K562 (cell line): Measurements from ENCODE around the gene PSMB8. TPM values are rescaled to one million over a fixed set of nuclear protein-coding genes. Genes with fewer than 3 reads are reported as not detected.
A peak's percentile ranks its signal among the peaks of the same experiment; 100 is the strongest.

Source experiments
- BHLHE40 ChIP-seq: IDR thresholded peaks from 2 replicates; pipeline ENCODE4 v1.6.1; 2011; ENCODE audit warnings: low read length, improper control_type of control experiment
- CBX3 ChIP-seq, 2 experiments: IDR thresholded peaks; 1 replicate in 1 of 2; 2 replicates in 1 of 2; pipeline ENCODE4 v1.6.1; 2012; ENCODE audit warnings: inconsistent platforms in 2 of 2, low read length in 2 of 2, borderline replicate concordance in 1 of 2, control low read depth in 1 of 2
- DDX20 ChIP-seq: fragments of 450-650 bp; IDR thresholded peaks from 2 replicates; pipeline ENCODE4 v1.6.1; 2016; ENCODE audit warnings: missing genetic modification characterization, low read depth, mild to moderate bottlenecking, missing compliant biosample characterization, moderate library complexity
- E2F5 ChIP-seq: sonication (generic); formaldehyde crosslinking; IDR thresholded peaks from 2 replicates; pipeline ENCODE4 v1.8.0; 2022; ENCODE audit warnings: mild to moderate bottlenecking, missing genetic modification reagents
- EP300 ChIP-seq: IDR thresholded peaks from 2 replicates; pipeline ENCODE4 v1.6.1; 2012; ENCODE audit warnings: low read length, improper control_type of control experiment
- ETV6 ChIP-seq, 3 experiments: fragments of 150-350 bp in 1 of 3; sonication (generic) in 1 of 3; formaldehyde crosslinking in 1 of 3; IDR thresholded peaks; 2 replicates each; pipeline versions ENCODE4 v1.6.1 to v1.8.0; 2014 to 2022; ENCODE audit warnings: borderline replicate concordance in 2 of 3, low read depth in 2 of 3, antibody characterized with exemption in 1 of 3, low read length in 1 of 3, mild to moderate bottlenecking in 1 of 3, missing genetic modification reagents in 1 of 3
- HMGXB4 ChIP-seq: sonication (generic); formaldehyde crosslinking; IDR thresholded peaks from 2 replicates; pipeline ENCODE4 v1.8.1; 2023; ENCODE audit warnings: mild to moderate bottlenecking, missing genetic modification reagents
- MCM5 ChIP-seq: fragments of 450-650 bp; IDR thresholded peaks from 2 replicates; pipeline ENCODE4 v1.6.1; 2016; ENCODE audit warnings: low read depth
- MEIS2 ChIP-seq: fragments of 450-650 bp; IDR thresholded peaks from 2 replicates; pipeline ENCODE4 v1.6.1; 2014; ENCODE audit warnings: mild to moderate bottlenecking; ENCODE audit not compliant: partially characterized antibody
- MTA3 ChIP-seq: fragments of 450-650 bp; formaldehyde crosslinking; IDR thresholded peaks from 2 replicates; pipeline ENCODE4 v1.6.1; 2017; ENCODE audit warnings: mild to moderate bottlenecking, borderline replicate concordance
- MTF1 ChIP-seq: fragments of 250-450 bp; sonication (Bioruptor Pico); IDR thresholded peaks from 2 replicates; pipeline ENCODE4 v1.9.0; 2021; ENCODE audit warnings: moderate library complexity, mild to moderate bottlenecking, inconsistent platforms, borderline replicate concordance
- NFE2 ChIP-seq: IDR thresholded peaks from 2 replicates; pipeline ENCODE4 v1.6.1; 2014; ENCODE audit warnings: antibody characterized with exemption, low read depth
- NFYB ChIP-seq: IDR thresholded peaks from 2 replicates; pipeline ENCODE4 v1.6.1; 2011; ENCODE audit warnings: mild to moderate bottlenecking, moderate library complexity; ENCODE audit not compliant: insufficient read length; ENCODE audit errors: extremely low read depth
- RREB1 ChIP-seq: fragments of 250-450 bp; sonication (Bioruptor Pico); IDR thresholded peaks from 2 replicates; pipeline ENCODE4 v1.4.0; 2020
- SMARCB1 ChIP-seq: IDR thresholded peaks from 2 replicates; pipeline ENCODE4 v1.6.1; 2011; ENCODE audit warnings: improper control_type of control experiment, low read depth; ENCODE audit not compliant: insufficient read length
- ZBTB1 ChIP-seq: sonication (generic); formaldehyde crosslinking; IDR thresholded peaks from 2 replicates; pipeline ENCODE4 v1.8.1; 2023; ENCODE audit warnings: missing genetic modification reagents, low read depth, mild to moderate bottlenecking, borderline replicate concordance
- ZNF584 ChIP-seq: fragments of 200-800 bp; sonication (Bioruptor generic); IDR thresholded peaks from 2 replicates; pipeline ENCODE4 v1.6.1; 2016; ENCODE audit warnings: low read depth, mild to moderate bottlenecking, missing genetic modification characterization, missing compliant biosample characterization
- ZNF644 ChIP-seq: fragments of 200-800 bp; sonication (Bioruptor generic); IDR thresholded peaks from 2 replicates; pipeline ENCODE4 v1.6.1; 2016; ENCODE audit warnings: low read depth, missing genetic modification characterization, missing compliant biosample characterization
- polyA plus RNA-seq, 8 experiments: library from polyadenylated mRNA; depleted of rRNA in 4 of 8; stranded (reverse) in 5 of 8; unstranded in 3 of 8; fragments of >200 nt; fragmentation: Nextera tagmentation in 2 of 8; fragmentation: Illumina TruSeq in 1 of 8; extraction: Ambion mirVana in 2 of 8; extraction: Trizol in 1 of 8; gene quantifications; 2 replicates each; pipeline versions ENCODE4 v1.2.1 to v1.2.3, GENCODE V29; 2011 to 2014; ENCODE audit warnings: inconsistent platforms in 1 of 8, missing spikeins in 1 of 8
- total RNA-seq, 7 experiments: library from RNA; depleted of rRNA in 6 of 7; stranded (reverse); fragments of >200 nt in 6 of 7; fragmentation: Illumina TruSeq in 2 of 7; extraction: Trizol in 2 of 7; gene quantifications; 2 replicates each; pipeline versions ENCODE4 v1.2.1 to v1.2.3, GENCODE V29; 2011 to 2021; ENCODE audit warnings: low replicate concordance in 1 of 7

The PSMB8 gene
- total and polyA plus RNA-seq, 9 of the 15 experiments (the other 6 are each of a cell fraction or from before 2014, with no cell fraction given) = 0.71 to 4.0 (median 2.4) TPM

- TF ChIP-seq ZNF644 (tag) (no peak), RREB1 (CRISPR knock-in tag) (0 out of 2 replicates have a peak, but pooled peaks have one; percentile 50), DDX20 (tag) (no peak), ETV6 (IDR thresholded peaks at IDR 0.05; ENCODE audit: borderline replicate concordance in 1 of 2, low read depth in 2 of 2, low read length in 1 of 2) (no peak), ETV6 (CRISPR knock-in tag; IDR thresholded peaks at IDR 0.05; ENCODE audit: borderline replicate concordance) (peak; percentile 83; the same call in 1 of the 2 replicates), MTA3 (peak; percentile 85), MTF1 (CRISPR knock-in tag) (peak; percentile 82; the same call in 1 of the 2 replicates), HMGXB4 (CRISPR knock-in tag) (no peak), ZBTB1 (CRISPR knock-in tag) (peak; percentile 58; the same call in 1 of the 2 replicates), MCM5 (no peak), BHLHE40 (peak; percentile 83), CBX3 (IDR thresholded peaks at IDR 0.05; ENCODE audit: borderline replicate concordance in 1 of 2, low read length in 2 of 2) (0 out of 3 replicates have a peak, but pooled peaks of 1 of the 2 experiments have one; percentile 23), NFE2 (peak; percentile 32; the same call in 1 of the 2 replicates), NFYB (no peak), EP300 (0 out of 2 replicates have a peak, but pooled peaks have one; percentile 33), ZNF584 (CRISPR knock-in tag) (no peak), MEIS2 (peak; percentile 53), SMARCB1 (no peak), E2F5 (CRISPR knock-in tag) (0 out of 2 replicates have a peak, but pooled peaks have one; percentile 47)
Measured at GRCh38 chr6:32853541-32854375, 9.9 kb upstream of the PSMB8 start, which contains the start of the genes PSMB9 and TAP1 (continued).
